Measurements from ENCODE around the gene DELE1. TPM values are rescaled to one million over a fixed set of nuclear protein-coding genes. Genes with fewer than 3 reads are reported as not detected.
A peak's percentile ranks its signal among the peaks of the same experiment; 100 is the strongest.

The DELE1 gene
- total and polyA plus RNA-seq, 8 donors, result 27.7 to 45.6 (median 34.2) TPM

- no peak for TF ChIP-seq CTCF (IDR thresholded peaks at IDR 0.05)
- intact Hi-C loops (cut with DNase I), result loop anchor here in 2 of 3 donors (5.0 to 10.0 kb wide), 3 partner anchors 63 to 175 kb away; partner anchors contain the start of gene PCDH12 (in 1 of the 2)
- ATAC-seq (no peak), DNase-seq (no peak), FAIRE-seq (no peak)
- Histone ChIP-seq H3K27ac (no peak overlapping the region), H3K4me3 (no peak overlapping the region), H3K9me3 (no peaks in the 10 kb centered on the region), H3K36me3 (no peaks in the 10 kb centered on the region), H3K4me1 (no peaks in the 10 kb centered on the region), H3K27me3 (peaks cover 0 to 11% (median 3%) of the 10 kb centered on the region in 4 donors)
- 21 to 30% methylated on average over 4 of the region's 4 CpGs for WGBS, 2 donors
These were observed 41.8 kb upstream of the DELE1 start for GRCh38 chr5:141881886-141882285.

- Histone ChIP-seq H3K27ac (no peak overlapping the region), H3K36me3 (no peaks in the 10 kb centered on the region), H3K9me3 (no peaks in the 10 kb centered on the region), H3K4me1 (no peaks in the 10 kb centered on the region), H3K4me3 (no peak overlapping the region), H3K27me3 (peaks cover 0 to 11% (median 3%) of the 10 kb centered on the region in 4 donors)
- TF ChIP-seq CTCF (IDR thresholded peaks at IDR 0.05), result no peak
- no peak for DNase-seq
- WGBS, 2 donors, result 7 to 9% methylated on average over 13 of the region's 13 CpGs
- no peak for ATAC-seq
- intact Hi-C loops (cut with DNase I), result loop anchor here in 2 of 3 donors (5.0 to 10.0 kb wide), 3 partner anchors 62 to 175 kb away; partner anchors contain the start of gene PCDH12 (in 1 of the 2)
- no peak for FAIRE-seq
These were observed 41.0 kb upstream of the DELE1 start for GRCh38 chr5:141882594-141883183.

GRCh38 chr5:141883184-141883891 lies 40.3 kb upstream of the DELE1 start:
- Histone ChIP-seq H3K4me3 (no peak overlapping the region), H3K9me3 (no peaks in the 10 kb centered on the region), H3K27ac (no peak overlapping the region), H3K4me1 (no peaks in the 10 kb centered on the region), H3K27me3 (peaks cover 0 to 11% (median 3%) of the 10 kb centered on the region in 4 donors), H3K36me3 (no peaks in the 10 kb centered on the region)
- FAIRE-seq, result no peak
- TF ChIP-seq CTCF (IDR thresholded peaks at IDR 0.05), result no peak
- intact Hi-C loops (cut with DNase I), result loop anchor here in 2 of 3 donors (5.0 to 10.0 kb wide), 3 partner anchors 61 to 176 kb away; partner anchors contain the start of gene PCDH12 (in 1 of the 2)
- WGBS, 2 donors, result 2 to 3% methylated on average over 34 to 35 of the region's 35 CpGs
- DNase-seq, result peak in 3 of 6 donors; percentile 44 to 80 (median 70)
- peak in 1 of 4 donors; percentile 16 for ATAC-seq

GRCh38 chr5:141883892-141884318 lies 39.8 kb upstream of the DELE1 start:
- H3K4me3 ChIP-seq, result no peak overlapping the region
- no peaks in the 10 kb centered on the region for H3K9me3 ChIP-seq
- WGBS, 2 donors, result 33 to 36% methylated on average over 8 of the region's 8 CpGs
- FAIRE-seq, result no peak
- no peak for DNase-seq
- ATAC-seq, result no peak
- H3K36me3 ChIP-seq, result no peaks in the 10 kb centered on the region
- H3K27ac ChIP-seq, result no peak overlapping the region
- intact Hi-C loops (cut with DNase I), result loop anchor here in 2 of 3 donors (5.0 to 10.0 kb wide), 3 partner anchors 61 to 177 kb away; partner anchors contain the start of gene PCDH12 (in 1 of the 2)
- TF ChIP-seq CTCF (IDR thresholded peaks at IDR 0.05), result no peak
- no peaks in the 10 kb centered on the region for H3K4me1 ChIP-seq
- H3K27me3 ChIP-seq, result peaks cover 0 to 11% (median 3%) of the 10 kb centered on the region in 4 donors

Measured in pancreas (tissue), 10 donors.